Fibroblast of skin of right biceps (primary cell): ENCODE data around the gene AFF1.

ENCODE experiments used
- DNase-seq: peaks from one replicate; pipeline ENCODE4 v3.0.0-alpha.2; 2013

The AFF1 gene

GRCh38 chr4:87042221-87042620, 107.4 kb downstream of the AFF1 start:
- DNase-seq = no peak

- DNase-seq = no peak
Observed at GRCh38 chr4:87042986-87043820, 108.4 kb downstream of the AFF1 start.

- no peak for DNase-seq
Observed at GRCh38 chr4:87044511-87045233, 109.9 kb downstream of the AFF1 start.

- no peak for DNase-seq
Observed at GRCh38 chr4:87045234-87045558, 110.4 kb downstream of the AFF1 start.

GRCh38 chr4:87045659-87046058, 110.8 kb downstream of the AFF1 start:
- no peak for DNase-seq

- peak; percentile 76 for DNase-seq
Observed at GRCh38 chr4:87046121-87046551, 111.3 kb downstream of the AFF1 start.

GRCh38 chr4:87047281-87047798, 112.5 kb downstream of the AFF1 start:
- DNase-seq = no peak

GRCh38 chr4:87049508-87049907, 114.7 kb downstream of the AFF1 start:
- no peak for DNase-seq

GRCh38 chr4:87050596-87050995, 115.8 kb downstream of the AFF1 start:
- no peak for DNase-seq

- DNase-seq = no peak
Observed at GRCh38 chr4:87051121-87051713, 116.4 kb downstream of the AFF1 start.

- no peak for DNase-seq
Observed at GRCh38 chr4:87052615-87053014, 117.8 kb downstream of the AFF1 start.

GRCh38 chr4:87053176-87053658, 118.4 kb downstream of the AFF1 start:
- DNase-seq = no peak

GRCh38 chr4:87053802-87054767, 119.3 kb downstream of the AFF1 start:
- DNase-seq = no peak

- DNase-seq = no peak
Observed at GRCh38 chr4:87054900-87055299, 120.1 kb downstream of the AFF1 start.

GRCh38 chr4:87055311-87055710, 120.5 kb downstream of the AFF1 start:
- no peak for DNase-seq

GRCh38 chr4:87056881-87057280, 122.1 kb downstream of the AFF1 start:
- DNase-seq = no peak

GRCh38 chr4:87057835-87058355, 123.1 kb downstream of the AFF1 start:
- no peak for DNase-seq

GRCh38 chr4:87058356-87059073, 123.7 kb downstream of the AFF1 start:
- no peak for DNase-seq

GRCh38 chr4:87060957-87061356, 126.1 kb downstream of the AFF1 start:
- DNase-seq = peak; percentile 69

- DNase-seq = no peak
Observed at GRCh38 chr4:87065021-87065420, 130.2 kb downstream of the AFF1 start.

- no peak for DNase-seq
Observed at GRCh38 chr4:87066403-87067123, 131.8 kb downstream of the AFF1 start.
